GM23338 (cell line): Measurements from ENCODE around the gene MPPED1.

ENCODE experiments used
- NANOG ChIP-seq: IDR thresholded peaks from 2 replicates; pipeline ENCODE4 v1.6.1; 2016; ENCODE audit warnings: antibody characterized with exemption, borderline replicate concordance
- POLR2AphosphoS5 ChIP-seq: IDR thresholded peaks from 2 replicates; pipeline ENCODE4 v1.6.1; 2016; ENCODE audit warnings: antibody characterized with exemption, low read depth
- STAT1 ChIP-seq: IDR thresholded peaks from one replicate; pipeline ENCODE4 v1.6.1; 2016; ENCODE audit warnings: antibody characterized with exemption; ENCODE audit not compliant: unreplicated experiment
- TF ChIP-seq, protein P1 (sequence below), 2 experiments: fragments of 200-600 bp in 1 of 2; sonication (generic) in 1 of 2; conservative IDR thresholded peaks; 2 replicates each; pipeline versions ENCODE4 v1.5.1 to v1.6.1; 2016 to 2017; ENCODE audit warnings: antibody characterized with exemption in 2 of 2, low read depth in 2 of 2, mild to moderate bottlenecking in 2 of 2, moderate library complexity in 1 of 2

DNA sequence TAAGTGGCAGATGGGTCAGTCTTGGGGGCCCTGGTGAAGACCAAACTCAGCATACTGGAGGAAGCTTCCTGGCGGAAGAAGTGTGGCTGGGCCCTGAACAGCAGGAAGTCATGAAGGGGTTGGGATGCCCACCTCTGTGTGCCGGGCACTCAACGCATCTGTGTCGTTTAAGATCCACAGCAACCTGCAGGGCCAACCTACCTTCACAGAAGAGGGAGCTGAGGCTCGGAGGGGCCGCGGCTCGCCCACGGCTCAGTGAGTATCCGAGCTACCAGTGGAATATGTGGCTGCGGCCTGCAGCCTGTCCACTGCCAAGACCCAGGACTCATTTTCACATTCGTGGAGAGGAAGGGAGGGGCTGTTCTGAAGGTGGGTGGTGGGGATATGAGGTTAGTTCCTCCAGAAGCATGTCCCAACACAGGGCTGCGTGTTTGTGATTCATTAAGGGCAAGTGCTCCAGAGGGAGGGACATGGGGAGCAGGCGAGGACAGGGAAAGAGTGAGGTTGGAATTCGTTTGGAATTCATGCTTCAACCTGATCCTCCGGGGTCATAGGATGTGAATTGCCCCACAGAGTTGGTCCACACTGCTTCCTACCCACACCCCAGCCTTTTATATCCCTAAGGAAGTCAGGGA lies 99.6 kb downstream of the MPPED1 start:
- TF ChIP-seq, protein P1, sequence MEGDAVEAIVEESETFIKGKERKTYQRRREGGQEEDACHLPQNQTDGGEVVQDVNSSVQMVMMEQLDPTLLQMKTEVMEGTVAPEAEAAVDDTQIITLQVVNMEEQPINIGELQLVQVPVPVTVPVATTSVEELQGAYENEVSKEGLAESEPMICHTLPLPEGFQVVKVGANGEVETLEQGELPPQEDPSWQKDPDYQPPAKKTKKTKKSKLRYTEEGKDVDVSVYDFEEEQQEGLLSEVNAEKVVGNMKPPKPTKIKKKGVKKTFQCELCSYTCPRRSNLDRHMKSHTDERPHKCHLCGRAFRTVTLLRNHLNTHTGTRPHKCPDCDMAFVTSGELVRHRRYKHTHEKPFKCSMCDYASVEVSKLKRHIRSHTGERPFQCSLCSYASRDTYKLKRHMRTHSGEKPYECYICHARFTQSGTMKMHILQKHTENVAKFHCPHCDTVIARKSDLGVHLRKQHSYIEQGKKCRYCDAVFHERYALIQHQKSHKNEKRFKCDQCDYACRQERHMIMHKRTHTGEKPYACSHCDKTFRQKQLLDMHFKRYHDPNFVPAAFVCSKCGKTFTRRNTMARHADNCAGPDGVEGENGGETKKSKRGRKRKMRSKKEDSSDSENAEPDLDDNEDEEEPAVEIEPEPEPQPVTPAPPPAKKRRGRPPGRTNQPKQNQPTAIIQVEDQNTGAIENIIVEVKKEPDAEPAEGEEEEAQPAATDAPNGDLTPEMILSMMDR (conservative IDR thresholded peaks at IDR 0.05; ENCODE audit: low read depth in 2 of 2) = no peak
- no peak for TF ChIP-seq STAT1
- no peak for TF ChIP-seq POLR2AphosphoS5
- no peak for TF ChIP-seq NANOG
